ENCODE results near the gene ZNF143.
A peak's percentile ranks its signal among the peaks of the same experiment; 100 is the strongest.

ZNF143 gene

GRCh38 chr11:9461063-9461759 is 399 bp downstream of the ZNF143 start:
- Histone ChIP-seq H3K36me3 (ENCODE audit: insufficient read depth) (no peaks in the 10 kb centered on the region), H3K4me1 (ENCODE audit: low read depth, poor library complexity, severe bottlenecking) (peaks cover 18% of the 10 kb centered on the region), H3K4me3 (IDR thresholded peaks at IDR 0.05; ENCODE audit: insufficient read depth, low read depth, low read length) (no peak overlapping the region), H3K27me3 (ENCODE audit: insufficient read depth, low read depth) (no peaks in the 10 kb centered on the region), H2AFZ (ENCODE audit: low read depth) (peak overlapping the region; percentile 80), H3K27ac (peak overlapping the region; percentile 99), H3K4me2 (peak overlapping the region; percentile 67), H4K20me1 (ENCODE audit: insufficient read depth) (no peaks in the 10 kb centered on the region), H3K79me2 (ENCODE audit: insufficient read depth, low read depth) (peaks cover 43% of the 10 kb centered on the region), H3K9ac (peak overlapping the region; percentile 92)
- TF ChIP-seq, protein P1, sequence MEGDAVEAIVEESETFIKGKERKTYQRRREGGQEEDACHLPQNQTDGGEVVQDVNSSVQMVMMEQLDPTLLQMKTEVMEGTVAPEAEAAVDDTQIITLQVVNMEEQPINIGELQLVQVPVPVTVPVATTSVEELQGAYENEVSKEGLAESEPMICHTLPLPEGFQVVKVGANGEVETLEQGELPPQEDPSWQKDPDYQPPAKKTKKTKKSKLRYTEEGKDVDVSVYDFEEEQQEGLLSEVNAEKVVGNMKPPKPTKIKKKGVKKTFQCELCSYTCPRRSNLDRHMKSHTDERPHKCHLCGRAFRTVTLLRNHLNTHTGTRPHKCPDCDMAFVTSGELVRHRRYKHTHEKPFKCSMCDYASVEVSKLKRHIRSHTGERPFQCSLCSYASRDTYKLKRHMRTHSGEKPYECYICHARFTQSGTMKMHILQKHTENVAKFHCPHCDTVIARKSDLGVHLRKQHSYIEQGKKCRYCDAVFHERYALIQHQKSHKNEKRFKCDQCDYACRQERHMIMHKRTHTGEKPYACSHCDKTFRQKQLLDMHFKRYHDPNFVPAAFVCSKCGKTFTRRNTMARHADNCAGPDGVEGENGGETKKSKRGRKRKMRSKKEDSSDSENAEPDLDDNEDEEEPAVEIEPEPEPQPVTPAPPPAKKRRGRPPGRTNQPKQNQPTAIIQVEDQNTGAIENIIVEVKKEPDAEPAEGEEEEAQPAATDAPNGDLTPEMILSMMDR (conservative IDR thresholded peaks at IDR 0.05; ENCODE audit: low read depth, low read length) = no peak; the same call in 1 of the 2 replicates

GRCh38 chr11:9461760-9462134 is 935 bp downstream of the ZNF143 start:
- Histone ChIP-seq H3K79me2 (ENCODE audit: insufficient read depth, low read depth) (peaks cover 44% of the 10 kb centered on the region), H3K4me1 (ENCODE audit: low read depth, poor library complexity, severe bottlenecking) (peaks cover 18% of the 10 kb centered on the region), H2AFZ (ENCODE audit: low read depth) (peak overlapping the region; percentile 80; the same call in 1 of the 2 replicates), H4K20me1 (ENCODE audit: insufficient read depth) (no peaks in the 10 kb centered on the region), H3K36me3 (ENCODE audit: insufficient read depth) (no peaks in the 10 kb centered on the region), H3K4me2 (peak overlapping the region; percentile 67), H3K27me3 (ENCODE audit: insufficient read depth, low read depth) (no peaks in the 10 kb centered on the region), H3K27ac (peak overlapping the region; percentile 99), H3K9ac (peak overlapping the region; percentile 92), H3K4me3 (IDR thresholded peaks at IDR 0.05; ENCODE audit: insufficient read depth, low read depth, low read length) (no peak overlapping the region)
- TF ChIP-seq, protein P1 (conservative IDR thresholded peaks at IDR 0.05; ENCODE audit: low read depth, low read length) = no peak

DNA sequence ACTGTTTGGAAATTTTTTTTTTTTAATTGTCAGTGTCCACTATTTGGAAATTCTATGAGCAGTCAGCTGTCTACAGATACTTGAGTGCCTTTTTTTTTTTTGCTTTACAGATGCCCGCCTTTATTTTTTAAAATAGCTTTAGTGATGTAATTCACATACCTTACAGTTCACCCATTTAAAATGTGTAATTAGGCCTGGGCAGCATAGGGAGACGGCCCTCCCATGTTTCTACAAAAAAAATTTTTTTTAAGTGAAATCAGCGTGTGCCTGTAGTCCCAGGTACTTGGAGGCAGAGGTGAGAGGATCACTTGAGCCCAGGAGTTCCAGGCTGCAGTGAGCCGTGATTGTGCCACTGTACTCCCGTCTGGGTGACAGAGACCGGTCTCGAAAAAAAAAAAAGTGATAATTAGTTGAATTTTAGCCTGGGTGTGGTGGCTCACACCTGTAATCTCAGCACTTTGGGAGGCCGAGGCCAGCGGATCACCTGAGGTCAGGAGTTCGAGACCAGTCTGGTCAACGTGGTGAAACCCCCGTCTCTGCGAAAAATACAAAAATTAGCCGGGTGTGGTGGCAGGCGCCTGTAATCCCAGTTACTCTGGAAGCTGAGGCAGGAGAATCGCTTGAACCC is 1.5 kb downstream of the ZNF143 start:
- TF ChIP-seq, protein P1 (conservative IDR thresholded peaks at IDR 0.05; ENCODE audit: low read depth, low read length) = no peak
- no peak overlapping the region for H3K4me3 ChIP-seq (IDR thresholded peaks at IDR 0.05; ENCODE audit: insufficient read depth, low read depth, low read length)
- H3K9ac ChIP-seq = peak overlapping the region; percentile 92; the same call in 1 of the 2 replicates
- peak overlapping the region; percentile 80; the same call in 1 of the 2 replicates for H2AFZ ChIP-seq (ENCODE audit: low read depth)
- peaks cover 18% of the 10 kb centered on the region for H3K4me1 ChIP-seq (ENCODE audit: low read depth, poor library complexity, severe bottlenecking)
- H3K4me2 ChIP-seq = peak overlapping the region; percentile 67; the same call in 1 of the 2 replicates
- H3K79me2 ChIP-seq (ENCODE audit: insufficient read depth, low read depth) = peaks cover 44% of the 10 kb centered on the region
- H3K27me3 ChIP-seq (ENCODE audit: insufficient read depth, low read depth) = no peaks in the 10 kb centered on the region
- no peaks in the 10 kb centered on the region for H4K20me1 ChIP-seq (ENCODE audit: insufficient read depth)
- peak overlapping the region; percentile 99 for H3K27ac ChIP-seq
- no peaks in the 10 kb centered on the region for H3K36me3 ChIP-seq (ENCODE audit: insufficient read depth)

GRCh38 chr11:9462806-9463537 is 2.2 kb downstream of the ZNF143 start:
- Histone ChIP-seq H3K27ac (no peak overlapping the region; the same call in 1 of the 2 replicates), H3K4me3 (IDR thresholded peaks at IDR 0.05; ENCODE audit: insufficient read depth, low read depth, low read length) (no peak overlapping the region), H2AFZ (ENCODE audit: low read depth) (no peak overlapping the region), H3K4me1 (ENCODE audit: low read depth, poor library complexity, severe bottlenecking) (peaks cover 18% of the 10 kb centered on the region), H3K27me3 (ENCODE audit: insufficient read depth, low read depth) (no peaks in the 10 kb centered on the region), H3K9ac (no peak overlapping the region), H3K79me2 (ENCODE audit: insufficient read depth, low read depth) (peaks cover 47% of the 10 kb centered on the region), H4K20me1 (ENCODE audit: insufficient read depth) (no peaks in the 10 kb centered on the region), H3K36me3 (ENCODE audit: insufficient read depth) (no peaks in the 10 kb centered on the region), H3K4me2 (peak overlapping the region; percentile 67; the same call in 1 of the 2 replicates)
- TF ChIP-seq, protein P1 (conservative IDR thresholded peaks at IDR 0.05; ENCODE audit: low read depth, low read length) = no peak

Measured in KMS-11 (cell line).